Neuron (in vitro differentiated cells): ENCODE data around the gene ZNF425.
"Not testable (repeated sequence)": the region's sequence is repeated elsewhere in the genome, so short reads cannot be mapped to it uniquely, and the experiment has no call there.

Experiments
- H2AFZ ChIP-seq: one replicate; pipeline ENCODE4 v1.6.1; 2013; ENCODE audit warnings: low read depth, mild to moderate bottlenecking, inconsistent platforms, low read length, moderate library complexity
- H3K27me3 ChIP-seq: one replicate; pipeline ENCODE4 v1.6.1; 2013; ENCODE audit warnings: low read length; ENCODE audit not compliant: insufficient read depth
- H3K36me3 ChIP-seq: one replicate; pipeline ENCODE4 v1.6.1; 2013; ENCODE audit warnings: low read length; ENCODE audit not compliant: insufficient read depth
- H3K4me1 ChIP-seq: one replicate; pipeline ENCODE4 v1.6.1; 2013; ENCODE audit warnings: low read length; ENCODE audit not compliant: insufficient read depth
- H3K4me3 ChIP-seq: 2 replicates; pipeline ENCODE4 v1.5.1; 2013; ENCODE audit warnings: mild to moderate bottlenecking, low read length, moderate library complexity
- H3K9me3 ChIP-seq: one replicate; pipeline ENCODE4 v1.6.1; 2013; ENCODE audit warnings: low read length

ZNF425 gene

GRCh38 chr7:149147752-149148653 lies 21.9 kb upstream of the ZNF425 start:
- Histone ChIP-seq H3K4me3 (peak overlapping the region; percentile 82), H3K36me3 (no peaks in the 10 kb centered on the region), H2AFZ (peak overlapping the region; percentile 86), H3K4me1 (peaks cover 4% of the 10 kb centered on the region), H3K27me3 (no peaks in the 10 kb centered on the region), H3K9me3 (no peaks in the 10 kb centered on the region)

GRCh38 chr7:149147072-149147751 lies 21.1 kb upstream of the ZNF425 start, which contains the start of gene ZNF398:
Gene ZNF398, plus strand, starts transcription at chr7:149147453. Its CDS starts 290 bp downstream, at chr7:149147743.
- H3K4me3 ChIP-seq, result peak within 1 kb of the TSS; percentile 82
- no peaks in the 10 kb centered on the region for H3K36me3 ChIP-seq
- no peaks in the 10 kb centered on the region for H3K9me3 ChIP-seq
- H2AFZ ChIP-seq, result peak within 1 kb of the TSS; percentile 86
- H3K4me1 ChIP-seq, result peaks cover 4% of the 10 kb centered on the region
- no peaks in the 10 kb centered on the region for H3K27me3 ChIP-seq

- Histone ChIP-seq H3K27me3 (no peaks in the 10 kb centered on the region), H2AFZ (no peak overlapping the region), H3K4me1 (peaks cover 4% of the 10 kb centered on the region), H3K36me3 (no peaks in the 10 kb centered on the region), H3K4me3 (no peak overlapping the region), H3K9me3 (no peaks in the 10 kb centered on the region)
Measured at GRCh38 chr7:149145031-149145845, 19.1 kb upstream of the ZNF425 start.

GRCh38 chr7:149144436-149144922 lies 18.4 kb upstream of the ZNF425 start:
- H3K36me3 ChIP-seq, H3K4me3 ChIP-seq: not testable (repeated sequence)

GRCh38 chr7:149141893-149142292 lies 15.8 kb upstream of the ZNF425 start:
- H3K36me3 ChIP-seq, result no peaks in the 10 kb centered on the region
- no peaks in the 10 kb centered on the region for H3K9me3 ChIP-seq
- H3K27me3 ChIP-seq, result no peaks in the 10 kb centered on the region
- H2AFZ ChIP-seq, result no peak overlapping the region
- peaks cover 2% of the 10 kb centered on the region for H3K4me1 ChIP-seq
- H3K4me3 ChIP-seq, result no peak overlapping the region

More at GRCh38 chr7:149144436-149144922, 18.4 kb upstream of the ZNF425 start:
- not testable (repeated sequence) for H3K27me3 ChIP-seq, H3K4me1 ChIP-seq, H3K9me3 ChIP-seq, H2AFZ ChIP-seq

- no peaks in the 10 kb centered on the region for H3K4me1 ChIP-seq
- no peaks in the 10 kb centered on the region for H3K9me3 ChIP-seq
- H3K36me3 ChIP-seq, result no peaks in the 10 kb centered on the region
- H3K4me3 ChIP-seq, result no peak overlapping the region
- no peaks in the 10 kb centered on the region for H3K27me3 ChIP-seq
- no peak overlapping the region for H2AFZ ChIP-seq
Measured at GRCh38 chr7:149140831-149141230, 14.7 kb upstream of the ZNF425 start.

- Histone ChIP-seq H3K36me3 (peaks cover 11% of the 10 kb centered on the region), H3K27me3 (no peaks in the 10 kb centered on the region), H2AFZ (no peak overlapping the region), H3K9me3 (peaks cover 3% of the 10 kb centered on the region), H3K4me3 (no peak overlapping the region), H3K4me1 (no peaks in the 10 kb centered on the region)
Measured at GRCh38 chr7:149136118-149136517, 10.0 kb upstream of the ZNF425 start.

- Histone ChIP-seq H3K27me3 (no peaks in the 10 kb centered on the region), H2AFZ (no peak overlapping the region), H3K4me1 (no peaks in the 10 kb centered on the region), H3K4me3 (no peak overlapping the region), H3K36me3 (peaks cover 24% of the 10 kb centered on the region), H3K9me3 (peaks cover 7% of the 10 kb centered on the region)
Measured at GRCh38 chr7:149133028-149133710, 7.0 kb upstream of the ZNF425 start.

- peaks cover 24% of the 10 kb centered on the region for H3K36me3 ChIP-seq
- no peak overlapping the region for H3K4me3 ChIP-seq
- no peak overlapping the region for H2AFZ ChIP-seq
Measured at GRCh38 chr7:149130572-149131198, 4.6 kb upstream of the ZNF425 start.

GRCh38 chr7:149126662-149127266 lies 640 bp upstream of the ZNF425 start:
- Histone ChIP-seq H3K27me3 (no peaks in the 10 kb centered on the region), H3K4me1 (peaks cover 13% of the 10 kb centered on the region), H2AFZ (peak overlapping the region; percentile 81), H3K36me3 (peaks cover 17% of the 10 kb centered on the region), H3K4me3 (peak overlapping the region; percentile 86), H3K9me3 (peaks cover 7% of the 10 kb centered on the region)

More at GRCh38 chr7:149130572-149131198, 4.6 kb upstream of the ZNF425 start:
- H3K27me3 ChIP-seq, result no peaks in the 10 kb centered on the region
- peaks cover 7% of the 10 kb centered on the region for H3K9me3 ChIP-seq
- peaks cover 6% of the 10 kb centered on the region for H3K4me1 ChIP-seq

GRCh38 chr7:149125189-149125862 lies 798 bp downstream of the ZNF425 start:
- H3K4me1 ChIP-seq, result peaks cover 13% of the 10 kb centered on the region
- H3K27me3 ChIP-seq, result no peaks in the 10 kb centered on the region
- H3K9me3 ChIP-seq, result no peaks in the 10 kb centered on the region
- peaks cover 5% of the 10 kb centered on the region for H3K36me3 ChIP-seq
- H2AFZ ChIP-seq, result peak overlapping the region; percentile 81
- peak overlapping the region; percentile 86 for H3K4me3 ChIP-seq
